Thoracic aorta (tissue), 2 donors: ENCODE measurements around the gene MCF2L2. TPM values are rescaled to one million over a fixed set of nuclear protein-coding genes. Genes with fewer than 3 reads are reported as not detected.
"Not testable (repeated sequence)": the region's sequence is repeated elsewhere in the genome, so short reads cannot be mapped to it uniquely, and the experiment has no call there.

Experiments used
- ATAC-seq: fragments of 150-250 bp; one replicate; pipeline ENCODE4 v1.8.0; 2017; ENCODE audit warnings: low read depth; ENCODE audit not compliant: insufficient number of reproducible peaks, low FRiP score
- DNase-seq: peaks from one replicate; pipeline ENCODE4 v3.0.0-alpha.2; 2020; ENCODE audit warnings: low spot score
- H3K27ac ChIP-seq, 2 donors: fragments of 200-600 bp; sonication (generic); 1 replicate in 1 of 2; 2 replicates in 1 of 2; pipeline ENCODE4 v1.5.1; 2016; ENCODE audit warnings: mild to moderate bottlenecking in 2 of 2, moderate library complexity in 2 of 2
- H3K27me3 ChIP-seq: fragments of 200-600 bp; sonication (generic); replicated peaks from 2 replicates; pipeline ENCODE4 v1.6.0; 2016; ENCODE audit warnings: mild to moderate bottlenecking; ENCODE audit not compliant: insufficient read depth
- H3K36me3 ChIP-seq: fragments of 200-600 bp; sonication (generic); one replicate; pipeline ENCODE4 v1.5.1; 2016
- H3K4me1 ChIP-seq, 2 donors: fragments of 200-600 bp; sonication (generic); 1 replicate in 1 of 2; 2 replicates in 1 of 2; pipeline versions ENCODE4 v1.5.1 to v1.6.0; 2016; ENCODE audit warnings: low read depth in 2 of 2, mild to moderate bottlenecking in 1 of 2; ENCODE audit not compliant: control insufficient read depth in 1 of 2
- H3K4me3 ChIP-seq: fragments of 200-600 bp; sonication (generic); 2 replicates; pipeline ENCODE4 v1.5.1; 2016; ENCODE audit warnings: mild to moderate bottlenecking
- H3K9me3 ChIP-seq: fragments of 200-600 bp; sonication (generic); 2 replicates; pipeline ENCODE4 v1.5.1; 2016
- total RNA-seq, 2 donors: library from RNA; depleted of rRNA; stranded (reverse); fragments of >200 nt; gene quantifications; one replicate each; pipeline versions ENCODE4 v1.1.0 to v1.2.3, GENCODE V29; 2016
- TF ChIP-seq, protein P1 (sequence below): fragments of 200-600 bp; sonication (generic); IDR thresholded peaks from one replicate; pipeline ENCODE4 v1.5.1; 2019; ENCODE audit warnings: antibody characterized with exemption

The MCF2L2 gene
- total RNA-seq, 2 donors from 2014 or later: 0.85 to 1.5 TPM

DNA sequence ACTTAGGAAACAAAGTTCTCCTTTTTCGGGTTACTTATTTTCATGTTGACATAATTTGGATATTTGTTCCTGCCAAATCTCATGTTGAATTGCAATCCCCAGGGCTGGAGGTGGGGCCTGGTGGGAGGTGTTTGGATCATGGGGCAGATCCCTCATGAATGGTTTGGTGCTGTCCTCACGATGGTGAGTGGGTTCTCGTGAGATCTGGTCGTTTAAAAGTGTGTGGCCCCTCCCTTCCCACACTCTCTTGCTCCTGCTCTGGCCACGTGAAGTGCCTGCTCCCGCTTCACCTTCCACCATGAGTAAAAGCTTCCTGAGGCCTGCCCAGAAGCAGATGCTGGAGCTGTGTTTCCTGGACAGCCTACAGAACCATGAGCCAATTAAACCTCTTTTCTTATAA lies 43.7 kb upstream of the MCF2L2 start:
- no peak overlapping the region for H3K4me3 ChIP-seq
- H3K27ac ChIP-seq: no peak overlapping the region
- no peaks in the 10 kb centered on the region for H3K9me3 ChIP-seq
- H3K36me3 ChIP-seq: no peaks in the 10 kb centered on the region
- TF ChIP-seq, protein P1, sequence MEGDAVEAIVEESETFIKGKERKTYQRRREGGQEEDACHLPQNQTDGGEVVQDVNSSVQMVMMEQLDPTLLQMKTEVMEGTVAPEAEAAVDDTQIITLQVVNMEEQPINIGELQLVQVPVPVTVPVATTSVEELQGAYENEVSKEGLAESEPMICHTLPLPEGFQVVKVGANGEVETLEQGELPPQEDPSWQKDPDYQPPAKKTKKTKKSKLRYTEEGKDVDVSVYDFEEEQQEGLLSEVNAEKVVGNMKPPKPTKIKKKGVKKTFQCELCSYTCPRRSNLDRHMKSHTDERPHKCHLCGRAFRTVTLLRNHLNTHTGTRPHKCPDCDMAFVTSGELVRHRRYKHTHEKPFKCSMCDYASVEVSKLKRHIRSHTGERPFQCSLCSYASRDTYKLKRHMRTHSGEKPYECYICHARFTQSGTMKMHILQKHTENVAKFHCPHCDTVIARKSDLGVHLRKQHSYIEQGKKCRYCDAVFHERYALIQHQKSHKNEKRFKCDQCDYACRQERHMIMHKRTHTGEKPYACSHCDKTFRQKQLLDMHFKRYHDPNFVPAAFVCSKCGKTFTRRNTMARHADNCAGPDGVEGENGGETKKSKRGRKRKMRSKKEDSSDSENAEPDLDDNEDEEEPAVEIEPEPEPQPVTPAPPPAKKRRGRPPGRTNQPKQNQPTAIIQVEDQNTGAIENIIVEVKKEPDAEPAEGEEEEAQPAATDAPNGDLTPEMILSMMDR: no peak
- DNase-seq (no peak), ATAC-seq (no peak)
- no peaks in the 10 kb centered on the region for H3K4me1 ChIP-seq
- no peaks in the 10 kb centered on the region for H3K27me3 ChIP-seq

DNA sequence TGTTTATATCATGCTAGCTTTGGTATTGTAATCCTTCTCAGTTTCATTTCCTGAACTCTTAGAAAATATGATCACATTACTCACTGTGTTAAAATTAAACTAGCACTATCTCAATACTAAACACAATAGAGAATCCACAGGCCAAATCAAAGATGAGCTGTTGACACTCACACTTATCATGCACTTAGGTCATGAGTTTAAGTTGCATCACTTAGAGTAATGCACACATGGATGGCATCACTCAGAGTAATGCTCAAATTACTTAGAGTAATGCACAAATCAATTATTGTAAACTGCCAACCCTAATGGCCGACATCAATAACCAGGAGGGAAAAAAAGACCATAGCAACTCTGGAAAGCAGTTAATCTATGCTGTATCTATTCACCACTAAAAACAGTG lies 40.0 kb upstream of the MCF2L2 start:
- DNase-seq (no peak), ATAC-seq (no peak)
- TF ChIP-seq, protein P1: no peak
- Histone ChIP-seq H3K27ac (no peak overlapping the region), H3K27me3 (no peaks in the 10 kb centered on the region), H3K9me3 (no peaks in the 10 kb centered on the region), H3K4me3 (no peak overlapping the region), H3K36me3 (no peaks in the 10 kb centered on the region), H3K4me1 (no peaks in the 10 kb centered on the region)

DNA sequence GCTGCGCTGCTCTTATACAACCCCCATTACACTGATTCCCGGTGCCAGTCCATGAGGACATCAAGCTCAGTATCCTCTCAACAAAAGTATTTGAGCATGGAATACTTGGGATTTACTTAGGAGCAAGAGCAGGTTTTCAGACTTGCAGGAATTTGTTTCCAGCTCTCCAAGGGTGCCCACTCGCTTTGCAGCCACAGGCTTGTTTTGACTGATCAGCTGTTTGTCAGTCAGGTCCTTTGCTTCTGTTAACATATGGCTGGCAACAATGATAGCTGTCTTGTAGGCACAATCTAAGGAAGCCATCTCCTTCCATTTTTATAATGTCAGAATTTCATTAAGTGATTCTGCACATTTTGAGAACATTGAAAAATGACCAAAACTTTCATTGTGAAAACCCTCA lies 38.2 kb upstream of the MCF2L2 start:
- no peak overlapping the region for H3K4me3 ChIP-seq
- DNase-seq: no peak
- H3K27ac ChIP-seq: no peak overlapping the region
- H3K4me1 ChIP-seq: no peaks in the 10 kb centered on the region
- TF ChIP-seq, protein P1: no peak
- no peaks in the 10 kb centered on the region for H3K36me3 ChIP-seq
- no peaks in the 10 kb centered on the region for H3K27me3 ChIP-seq
- H3K9me3 ChIP-seq: no peaks in the 10 kb centered on the region
- ATAC-seq: no peak

DNA sequence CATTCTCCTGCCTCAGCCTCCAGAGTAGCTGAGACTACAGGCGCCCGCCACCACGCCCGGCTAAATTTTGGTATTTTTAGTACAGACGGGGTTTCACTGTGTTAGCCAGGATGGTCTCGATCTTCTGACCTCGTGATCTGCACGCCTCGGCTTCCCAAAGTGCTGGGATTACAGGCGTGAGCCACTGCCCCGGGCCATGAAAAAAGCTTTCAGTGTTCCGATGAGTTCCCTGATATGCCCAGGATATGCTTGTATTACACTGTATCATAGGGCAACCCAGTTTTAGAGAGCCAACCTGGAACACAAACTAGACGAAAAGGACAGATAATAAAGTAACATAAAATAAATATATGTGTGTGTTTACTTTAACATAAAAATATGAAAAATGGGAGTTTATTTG lies 37.3 kb upstream of the MCF2L2 start:
- ATAC-seq, H3K27me3 ChIP-seq, H3K36me3 ChIP-seq, H3K9me3 ChIP-seq, H3K4me1 ChIP-seq, DNase-seq, H3K4me3 ChIP-seq, H3K27ac ChIP-seq: not testable (repeated sequence)

DNA sequence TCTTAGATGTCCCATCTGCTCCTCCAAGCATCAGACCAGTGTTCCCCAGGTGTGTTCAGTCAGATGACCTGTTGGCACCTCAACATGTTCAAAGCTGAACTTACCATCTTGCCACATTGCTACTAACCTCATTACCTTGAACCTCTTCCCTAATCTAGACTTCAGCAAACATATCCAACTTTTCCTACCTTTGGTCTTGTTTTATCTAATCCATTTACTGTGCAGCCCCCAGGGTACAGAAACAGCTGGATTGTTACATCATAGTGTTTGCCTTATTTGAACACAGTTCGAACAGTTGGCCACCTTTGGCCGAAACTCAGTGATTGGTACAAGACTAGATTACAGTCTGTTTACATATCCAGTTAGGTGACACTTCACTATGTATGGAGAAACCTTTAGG lies 36.1 kb upstream of the MCF2L2 start:
- H3K27me3 ChIP-seq: no peaks in the 10 kb centered on the region
- TF ChIP-seq, protein P1: no peak
- no peaks in the 10 kb centered on the region for H3K4me1 ChIP-seq
- H3K4me3 ChIP-seq: no peak overlapping the region
- no peaks in the 10 kb centered on the region for H3K9me3 ChIP-seq
- ATAC-seq (no peak), DNase-seq (no peak)
- no peaks in the 10 kb centered on the region for H3K36me3 ChIP-seq
- H3K27ac ChIP-seq: no peak overlapping the region
